ENCODE data around the gene GMPS. TPM values are rescaled to one million over a fixed set of nuclear protein-coding genes. Genes with fewer than 3 reads are reported as not detected.
"Not testable (repeated sequence)": the region's sequence is repeated elsewhere in the genome, so short reads cannot be mapped to it uniquely, and the experiment has no call there.

GMPS gene
- polyA plus RNA-seq, 3 donors from 2014 or later, result 48.1 to 98.7 (median 68.1) TPM

DNA sequence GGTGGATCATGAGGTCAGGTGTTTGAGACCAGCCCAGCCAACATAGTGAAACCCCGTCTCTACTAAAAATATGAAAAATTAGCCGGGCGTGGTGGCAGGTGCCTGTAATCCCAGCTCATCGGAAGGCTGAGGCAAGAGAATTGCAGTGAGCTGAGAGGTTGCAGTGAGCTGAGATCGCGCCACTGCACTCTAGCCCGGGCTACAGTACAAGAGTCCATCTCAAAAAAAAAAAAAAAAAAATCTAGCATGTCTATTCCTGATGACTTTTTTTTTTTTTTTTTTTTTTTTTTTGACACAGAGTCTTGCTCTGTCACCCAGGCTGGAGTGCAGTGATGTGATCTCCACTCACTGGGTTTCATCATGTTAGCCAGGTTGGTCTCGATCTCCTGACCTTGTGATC lies 15.9 kb downstream of the GMPS start:
- H3K27ac Mint-ChIP-seq; H3K27me3 Mint-ChIP-seq (ENCODE audit: low read depth in 3 of 3); H3K4me3 Mint-ChIP-seq; DNase-seq; H3K9me3 Mint-ChIP-seq; H3K36me3 Mint-ChIP-seq: not testable (repeated sequence)
- H3K4me1 Mint-ChIP-seq, result peaks cover 44 to 58% of the 10 kb centered on the region in 2 donors

DNA sequence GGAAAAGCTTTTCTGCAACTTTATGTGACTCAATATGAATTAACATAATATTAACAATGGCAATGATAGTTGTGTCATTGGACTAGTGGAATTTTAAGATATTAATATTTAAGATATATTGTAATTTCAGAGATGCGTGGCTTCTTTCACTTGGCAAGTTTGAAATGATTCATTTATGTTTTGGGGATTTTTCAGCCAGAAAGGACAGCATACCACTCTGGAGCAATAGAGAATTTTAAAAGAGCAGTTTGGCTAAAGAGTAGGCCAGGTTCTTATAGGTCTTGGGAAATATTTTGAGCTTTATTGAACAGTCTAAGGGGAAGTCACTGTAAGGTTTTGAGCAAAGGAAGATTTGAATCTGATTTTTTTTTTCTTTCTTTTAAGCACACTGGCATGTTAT lies 16.5 kb downstream of the GMPS start:
- Mint-ChIP-seq H3K9me3 (no peaks in the 10 kb centered on the region), H3K36me3 (no peaks in the 10 kb centered on the region), H3K27me3 (ENCODE audit: low read depth in 3 of 3) (no peaks in the 10 kb centered on the region), H3K4me1 (peaks cover 40 to 57% of the 10 kb centered on the region in 2 donors), H3K27ac (peak overlapping the region in 1 of 6 donors; percentile 6), H3K4me3 (no peak overlapping the region)
- no peak for DNase-seq

DNA sequence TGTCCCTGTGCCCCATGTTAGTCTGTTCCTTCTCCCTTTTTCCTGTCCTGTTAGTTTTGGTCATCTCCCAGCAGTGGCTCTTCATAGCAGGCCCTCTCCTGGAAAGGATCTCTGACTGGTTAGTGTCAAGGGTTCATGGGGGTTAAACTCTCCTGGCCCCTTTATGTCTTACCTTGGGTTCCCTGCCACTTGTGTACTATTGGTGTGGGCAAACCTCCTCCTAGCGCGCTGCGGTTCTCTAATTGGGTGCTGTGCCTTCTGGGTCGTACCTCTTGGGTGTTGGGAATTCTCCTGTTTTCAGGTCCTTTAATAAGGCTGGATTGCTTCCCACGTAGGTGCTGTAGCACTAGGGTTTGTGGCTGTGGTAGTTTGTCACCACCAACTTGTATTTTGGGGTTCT lies 18.8 kb downstream of the GMPS start:
- peak overlapping the region in 1 of 5 donors; percentile 53 for H3K4me3 Mint-ChIP-seq
- peak overlapping the region in 2 of 6 donors; percentile 7 to 55 for H3K27ac Mint-ChIP-seq

DNA sequence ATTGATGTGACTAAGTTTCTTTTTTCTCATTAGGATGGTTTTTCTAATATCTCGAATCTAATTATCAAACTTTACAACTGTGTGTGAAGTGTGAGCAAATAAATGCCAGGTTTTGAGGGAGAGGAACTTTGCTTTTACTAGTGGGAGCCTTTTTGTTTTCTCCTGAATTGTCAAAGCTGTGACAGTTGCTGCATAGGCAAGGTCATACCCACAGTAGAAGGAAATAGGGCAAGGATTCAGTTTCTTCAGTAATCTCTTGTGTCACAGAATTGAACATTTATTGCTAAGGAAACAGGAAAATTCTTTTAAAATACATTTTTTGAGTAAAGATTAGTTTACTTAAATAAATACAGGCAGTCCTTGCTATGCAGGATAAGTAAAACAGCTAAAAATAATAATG lies 19.5 kb downstream of the GMPS start:
- no peak overlapping the region for H3K4me3 Mint-ChIP-seq
- DNase-seq, result no peak
- H3K9me3 Mint-ChIP-seq, result no peaks in the 10 kb centered on the region
- H3K4me1 Mint-ChIP-seq, result peaks cover 31 to 54% of the 10 kb centered on the region in 2 donors
- peaks cover 0 to 10% (median 6%) of the 10 kb centered on the region in 3 donors for H3K36me3 Mint-ChIP-seq
- peak overlapping the region in 2 of 6 donors; percentile 26 to 35 for H3K27ac Mint-ChIP-seq
- no peaks in the 10 kb centered on the region for H3K27me3 Mint-ChIP-seq (ENCODE audit: low read depth in 3 of 3)

More for the DNA sequence above, 18.8 kb downstream of the GMPS start:
- Mint-ChIP-seq H3K36me3 (peaks cover 0 to 6% (median 0%) of the 10 kb centered on the region in 3 donors), H3K4me1 (peaks cover 35 to 55% of the 10 kb centered on the region in 2 donors), H3K9me3 (no peaks in the 10 kb centered on the region), H3K27me3 (ENCODE audit: low read depth in 3 of 3) (no peaks in the 10 kb centered on the region)
- DNase-seq, result no peak

DNA sequence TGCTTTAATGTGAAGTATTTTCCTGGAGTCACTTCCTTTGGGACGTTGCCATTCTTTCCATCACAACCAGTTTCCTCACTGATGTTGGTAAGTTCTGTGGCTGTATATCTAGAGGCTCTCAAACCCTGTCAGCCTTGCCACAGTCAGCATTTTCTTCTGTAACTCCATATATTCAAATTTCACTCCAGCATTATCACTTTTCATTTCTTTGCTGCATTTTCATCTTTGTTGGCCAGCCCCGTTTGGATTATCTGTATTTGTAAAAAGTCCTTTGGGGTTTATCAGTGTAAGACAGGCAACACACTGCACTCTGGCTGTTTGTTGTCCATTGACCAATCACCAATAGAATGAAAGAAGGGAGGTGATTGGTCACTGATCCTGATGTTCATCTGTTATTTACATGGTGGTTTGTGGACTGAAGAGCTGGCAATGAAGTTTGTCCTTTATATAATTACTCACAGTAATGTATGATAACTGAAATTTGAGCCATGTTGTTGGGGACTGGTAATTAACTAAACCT lies 20.3 kb downstream of the GMPS start:
- Mint-ChIP-seq H3K4me3 (no peak overlapping the region), H3K36me3 (peaks cover 4 to 15% (median 10%) of the 10 kb centered on the region in 3 donors), H3K27ac (peak overlapping the region in 2 of 6 donors; percentile 56 to 58), H3K9me3 (no peaks in the 10 kb centered on the region), H3K27me3 (ENCODE audit: low read depth in 3 of 3) (no peaks in the 10 kb centered on the region), H3K4me1 (peaks cover 31 to 59% of the 10 kb centered on the region in 2 donors)
- no peak for DNase-seq

DNA sequence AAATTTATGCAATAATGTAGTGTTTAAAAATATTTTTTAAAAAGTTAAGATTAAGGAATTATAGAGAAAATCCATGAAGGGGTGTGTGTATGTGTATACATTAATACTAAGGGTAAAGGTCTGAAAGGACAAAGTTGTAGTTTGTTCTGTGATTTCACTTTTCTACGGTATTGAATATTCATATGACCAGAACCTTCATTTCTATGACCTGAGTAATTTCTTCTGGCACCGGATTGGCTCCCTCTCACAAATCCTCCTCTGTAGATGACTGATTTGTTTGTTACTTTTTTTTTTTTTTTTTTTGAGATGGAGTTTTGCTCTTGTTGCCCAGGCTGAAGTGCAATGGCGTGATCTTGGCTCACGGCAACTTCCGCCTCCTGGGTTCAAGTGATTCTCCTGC lies 20.9 kb downstream of the GMPS start:
- H3K9me3 Mint-ChIP-seq, result no peaks in the 10 kb centered on the region
- peaks cover 31 to 59% of the 10 kb centered on the region in 2 donors for H3K4me1 Mint-ChIP-seq
- no peak for DNase-seq
- H3K36me3 Mint-ChIP-seq, result peaks cover 4 to 15% (median 10%) of the 10 kb centered on the region in 3 donors
- H3K27ac Mint-ChIP-seq, result no peak overlapping the region
- no peaks in the 10 kb centered on the region for H3K27me3 Mint-ChIP-seq (ENCODE audit: low read depth in 3 of 3)
- no peak overlapping the region for H3K4me3 Mint-ChIP-seq

DNA sequence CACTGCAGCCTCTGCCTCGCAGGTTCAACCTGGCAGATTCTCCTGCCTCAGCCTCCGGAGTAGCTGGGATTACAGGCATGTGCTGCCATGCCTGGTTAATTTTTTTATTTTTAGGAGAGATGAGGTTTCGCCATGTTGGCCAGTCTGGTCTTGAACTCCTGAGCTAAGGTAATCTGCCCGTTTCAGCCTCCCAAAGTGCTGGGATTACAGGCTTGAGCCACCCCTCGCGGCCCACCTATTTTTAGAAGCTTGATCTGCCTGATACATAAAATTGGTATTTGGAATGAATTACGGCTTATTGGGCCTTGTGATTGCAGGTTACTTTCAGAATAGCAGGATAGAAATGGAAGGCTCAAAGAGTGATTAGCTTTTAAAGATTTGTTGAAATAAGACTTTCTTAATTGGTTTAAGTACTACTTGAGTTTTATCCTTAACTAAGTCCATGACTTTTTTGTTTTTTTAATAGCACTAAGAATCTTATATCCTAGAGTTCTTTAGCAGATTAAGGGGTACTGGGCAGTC lies 25.0 kb downstream of the GMPS start:
- peaks cover 9 to 32% of the 10 kb centered on the region in 2 donors for H3K4me1 Mint-ChIP-seq
- H3K27ac Mint-ChIP-seq, result peak overlapping the region in 1 of 6 donors; percentile 31
- peaks cover 22 to 35% (median 24%) of the 10 kb centered on the region in 3 donors for H3K36me3 Mint-ChIP-seq

DNA sequence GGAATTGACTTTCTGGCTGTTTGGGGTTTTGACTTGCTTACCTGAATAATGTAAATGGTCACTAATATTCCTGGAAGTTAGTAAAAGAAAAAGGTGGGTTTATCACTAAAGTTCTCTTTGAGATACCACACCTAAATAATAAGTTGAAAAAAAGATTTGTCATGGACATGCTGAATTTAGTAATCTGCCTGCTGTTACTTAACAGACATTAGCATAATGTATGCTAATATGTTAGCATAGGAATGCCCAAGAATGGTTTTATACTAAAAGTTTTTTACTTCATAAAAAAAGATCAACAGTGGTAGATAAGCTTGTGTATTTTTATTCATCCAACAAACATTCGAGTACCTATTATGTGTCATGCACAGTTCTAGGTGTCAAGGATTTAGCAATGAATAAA lies 36.5 kb downstream of the GMPS start:
- H3K4me1 Mint-ChIP-seq, result peaks cover 22 to 25% of the 10 kb centered on the region in 2 donors
- H3K9me3 Mint-ChIP-seq, result no peaks in the 10 kb centered on the region
- H3K4me3 Mint-ChIP-seq, result no peak overlapping the region
- peak overlapping the region in 4 of 6 donors; percentile 22 to 90 (median 53) for H3K27ac Mint-ChIP-seq
- no peak for DNase-seq
- peaks cover 0 to 2% (median 0%) of the 10 kb centered on the region in 3 donors for H3K27me3 Mint-ChIP-seq (ENCODE audit: low read depth in 3 of 3)
- H3K36me3 Mint-ChIP-seq, result peaks cover 24 to 47% (median 41%) of the 10 kb centered on the region in 3 donors

More for the DNA sequence above, 25.0 kb downstream of the GMPS start:
- no peak for DNase-seq
- Mint-ChIP-seq H3K27me3 (ENCODE audit: low read depth in 3 of 3) (no peaks in the 10 kb centered on the region), H3K9me3 (no peaks in the 10 kb centered on the region), H3K4me3 (no peak overlapping the region)

DNA sequence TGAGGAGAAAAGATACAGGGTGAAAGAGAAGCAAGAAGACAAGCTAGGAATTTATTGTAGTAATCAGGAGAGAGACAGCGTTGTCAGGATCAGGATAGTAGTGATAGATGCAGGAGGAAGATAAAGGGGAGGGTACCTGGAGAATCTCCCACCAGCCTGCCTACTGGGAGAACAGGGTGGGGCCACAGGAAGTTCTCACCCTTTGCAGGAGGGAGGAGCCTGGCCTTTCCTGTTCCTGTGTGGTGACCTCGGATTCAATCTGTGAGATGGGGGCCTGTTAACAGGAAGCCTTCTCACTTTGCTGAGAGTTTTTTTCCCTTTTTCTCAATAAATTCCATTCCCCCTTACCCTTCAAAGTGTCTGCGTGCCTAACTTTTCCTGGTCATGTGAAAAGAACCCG lies 37.6 kb downstream of the GMPS start:
- H3K27ac Mint-ChIP-seq, result peak overlapping the region; percentile 76 to 91 (median 87)

DNA sequence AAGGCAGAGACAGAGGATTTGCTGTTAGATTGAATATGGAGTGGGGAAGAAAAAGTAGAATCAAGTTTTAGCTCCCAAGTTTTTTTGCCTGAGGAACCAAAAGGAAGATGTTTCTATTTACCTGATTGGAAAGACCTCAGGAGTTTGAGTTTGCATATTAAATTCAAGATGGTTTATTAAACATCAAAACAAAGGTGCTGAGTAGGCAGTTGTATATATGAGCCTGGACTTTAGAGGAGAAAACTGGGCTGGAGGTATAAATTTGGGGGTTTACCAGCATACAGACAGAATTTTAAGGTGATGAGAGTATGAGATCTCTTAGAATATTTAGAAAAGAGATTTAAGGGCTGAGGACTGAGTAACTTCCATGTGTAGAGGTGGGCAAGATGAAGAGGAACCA lies 38.2 kb downstream of the GMPS start:
- peak overlapping the region; percentile 76 to 91 (median 86) for H3K27ac Mint-ChIP-seq
- no peaks in the 10 kb centered on the region for H3K9me3 Mint-ChIP-seq
- H3K27me3 Mint-ChIP-seq (ENCODE audit: low read depth in 3 of 3), result peaks cover 0 to 2% (median 0%) of the 10 kb centered on the region in 3 donors
- H3K36me3 Mint-ChIP-seq, result peaks cover 27 to 61% (median 56%) of the 10 kb centered on the region in 3 donors
- no peak for DNase-seq
- peaks cover 34 to 42% of the 10 kb centered on the region in 2 donors for H3K4me1 Mint-ChIP-seq
- H3K4me3 Mint-ChIP-seq, result peak overlapping the region; percentile 29 to 67 (median 55)

More for the DNA sequence above, 37.6 kb downstream of the GMPS start:
- H3K4me1 Mint-ChIP-seq, result peaks cover 28 to 37% of the 10 kb centered on the region in 2 donors
- peaks cover 0 to 2% (median 0%) of the 10 kb centered on the region in 3 donors for H3K27me3 Mint-ChIP-seq (ENCODE audit: low read depth in 3 of 3)
- H3K36me3 Mint-ChIP-seq, result peaks cover 27 to 59% (median 50%) of the 10 kb centered on the region in 3 donors
- H3K9me3 Mint-ChIP-seq, result no peaks in the 10 kb centered on the region
- peak in 2 of 3 donors; percentile 12 to 21 for DNase-seq
- peak overlapping the region; percentile 42 to 67 (median 59) for H3K4me3 Mint-ChIP-seq

DNA sequence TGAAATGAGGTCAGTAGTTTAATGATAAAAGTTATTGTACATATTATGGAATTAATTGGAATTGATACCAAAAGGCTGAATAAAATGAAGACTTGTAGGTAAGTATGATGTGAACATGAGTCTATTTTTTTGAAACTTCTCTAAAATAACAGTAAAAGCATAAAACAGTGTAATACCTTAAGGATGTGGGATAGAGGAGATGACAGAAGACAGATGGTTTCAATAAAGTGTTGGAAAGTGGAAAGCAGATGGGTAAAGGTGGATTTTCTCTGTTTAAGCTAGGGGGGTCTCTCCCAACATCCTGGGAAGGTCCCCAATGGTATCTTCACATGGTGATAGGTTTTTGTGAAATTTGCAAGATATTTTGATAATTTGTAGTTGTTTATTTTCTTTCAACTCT lies 41.6 kb downstream of the GMPS start:
- H3K27ac Mint-ChIP-seq, result peak overlapping the region in 1 of 6 donors; percentile 1
- H3K36me3 Mint-ChIP-seq, result peaks cover 30 to 68% (median 68%) of the 10 kb centered on the region in 3 donors

DNA sequence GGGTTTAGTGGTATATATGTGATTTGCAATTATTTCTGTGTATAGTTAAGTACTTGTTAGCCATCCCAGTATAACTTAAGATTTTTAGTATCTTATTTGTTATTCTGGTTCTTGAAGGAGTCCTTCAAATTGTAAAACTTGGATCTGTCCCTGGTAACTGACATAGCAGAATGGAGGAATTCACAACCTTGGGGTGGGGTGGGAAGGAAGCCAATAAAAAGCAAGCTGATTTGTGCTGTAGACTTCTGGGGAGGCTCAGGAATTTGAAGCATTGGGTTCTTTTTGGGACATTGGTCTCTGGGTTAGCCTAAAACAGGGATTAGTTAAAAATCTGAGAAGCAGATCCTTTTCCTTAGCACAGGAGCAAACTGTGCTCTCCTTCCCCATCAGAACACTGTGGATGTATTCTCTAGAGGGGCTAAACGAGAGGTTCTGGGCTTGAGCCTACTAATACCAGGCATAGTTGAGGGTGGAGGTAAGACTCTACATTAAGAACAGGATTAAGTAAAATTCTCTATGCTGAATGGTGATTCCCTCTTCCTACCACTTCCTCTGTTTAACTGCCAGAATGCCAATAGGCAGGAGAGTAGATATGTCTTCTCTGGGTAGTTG lies 42.2 kb downstream of the GMPS start:
- Mint-ChIP-seq H3K4me1 (peaks cover 34 to 52% of the 10 kb centered on the region in 2 donors), H3K36me3 (peaks cover 34 to 70% (median 69%) of the 10 kb centered on the region in 3 donors), H3K4me3 (no peak overlapping the region), H3K27me3 (ENCODE audit: low read depth in 3 of 3) (peaks cover 0 to 2% (median 0%) of the 10 kb centered on the region in 3 donors), H3K9me3 (no peaks in the 10 kb centered on the region), H3K27ac (peak overlapping the region in 3 of 6 donors; percentile 1 to 55 (median 50))
- no peak for DNase-seq

More for the DNA sequence above, 41.6 kb downstream of the GMPS start:
- DNase-seq, result no peak
- Mint-ChIP-seq H3K4me1 (peaks cover 38 to 52% of the 10 kb centered on the region in 2 donors), H3K4me3 (no peak overlapping the region), H3K27me3 (ENCODE audit: low read depth in 3 of 3) (peaks cover 0 to 2% (median 0%) of the 10 kb centered on the region in 3 donors), H3K9me3 (no peaks in the 10 kb centered on the region)

DNA sequence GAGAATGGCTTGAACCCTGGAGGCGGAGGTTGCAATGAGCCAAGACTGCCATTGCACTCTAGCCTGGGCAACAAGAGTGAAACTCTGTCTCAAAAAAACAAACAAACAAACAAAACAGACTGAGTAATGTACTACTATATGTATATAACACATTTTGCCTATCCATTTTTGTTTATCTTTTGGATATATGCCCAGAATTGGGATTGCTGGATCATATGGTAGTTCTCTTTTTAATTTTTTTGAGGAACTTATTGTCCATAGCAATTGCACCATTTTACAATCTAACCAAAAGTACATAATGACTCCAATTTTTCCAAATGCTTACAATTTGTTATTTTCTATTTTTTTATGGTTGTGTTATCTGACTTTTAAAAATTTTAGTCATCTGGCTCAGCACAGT lies 47.3 kb downstream of the GMPS start:
- Mint-ChIP-seq H3K36me3 (peaks cover 24 to 51% (median 37%) of the 10 kb centered on the region in 3 donors), H3K27me3 (ENCODE audit: low read depth in 3 of 3) (no peaks in the 10 kb centered on the region), H3K4me3 (no peak overlapping the region), H3K9me3 (no peaks in the 10 kb centered on the region), H3K4me1 (peaks cover 12 to 23% of the 10 kb centered on the region in 2 donors), H3K27ac (no peak overlapping the region)
- DNase-seq, result no peak

DNA sequence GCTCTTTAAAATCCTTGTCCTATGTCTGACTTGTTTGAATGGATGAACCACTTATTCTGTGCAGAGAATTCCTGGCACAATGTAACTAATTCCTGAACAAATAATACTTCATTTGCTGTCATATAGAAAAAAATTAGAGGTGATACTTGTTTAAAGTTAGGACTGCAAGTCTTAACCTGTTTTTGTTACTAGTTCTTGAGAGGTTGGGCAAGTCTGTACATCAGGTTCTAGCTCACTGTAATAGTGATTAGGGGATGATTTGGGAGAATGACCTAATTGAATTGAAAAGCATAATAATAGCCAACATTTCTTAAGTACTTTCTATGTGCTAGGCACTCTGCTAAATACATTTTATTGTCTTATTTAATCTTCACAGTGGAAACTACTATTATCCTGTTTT lies 49.3 kb downstream of the GMPS start:
- DNase-seq, result no peak
- Mint-ChIP-seq H3K27ac (no peak overlapping the region), H3K4me1 (peaks cover 0 to 7% of the 10 kb centered on the region in 2 donors), H3K36me3 (peaks cover 26 to 50% (median 28%) of the 10 kb centered on the region in 3 donors), H3K27me3 (ENCODE audit: low read depth in 3 of 3) (no peaks in the 10 kb centered on the region), H3K9me3 (no peaks in the 10 kb centered on the region), H3K4me3 (no peak overlapping the region)
